Stimulated activated CD4-positive, alpha-beta T cell treated with anti-CD3 and anti-CD28 coated beads, Interleukin-1b, Interleukin-23, amount 100 ng/mL, for 4 hours (primary cell): ENCODE measurements around the gene ARHGAP15.
"Not testable (repeated sequence)": the region's sequence is repeated elsewhere in the genome, so short reads cannot be mapped to it uniquely, and the experiment has no call there.

Experiments
- DNase-seq, 2 donors: peaks; one replicate each; pipeline ENCODE4 v3.0.0-alpha.2; 2020; ENCODE audit warnings: low read depth in 2 of 2

The ARHGAP15 gene

DNA sequence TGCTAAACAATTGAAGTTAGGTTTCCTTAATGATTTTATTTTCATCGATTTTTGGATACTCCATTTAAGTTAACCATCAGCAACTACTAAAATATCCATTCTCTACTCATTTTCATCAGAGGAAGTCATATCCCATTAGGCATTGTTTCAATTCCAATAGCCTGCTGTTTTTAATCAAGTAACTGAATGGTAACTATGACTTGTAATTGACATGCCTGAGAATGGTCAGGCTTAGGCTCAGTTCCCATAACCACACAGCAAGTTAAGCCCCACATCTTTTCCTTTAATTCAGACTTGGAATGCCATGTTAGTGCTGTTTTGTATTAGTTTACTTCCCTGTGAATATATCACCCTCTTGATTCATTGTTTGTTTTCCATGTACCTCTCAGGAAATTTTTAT, 398.8 kb downstream of the ARHGAP15 start:
- DNase-seq = no peak

GRCh38 chr2:143529118-143529720, 400.0 kb downstream of the ARHGAP15 start:
- DNase-seq = no peak

DNA sequence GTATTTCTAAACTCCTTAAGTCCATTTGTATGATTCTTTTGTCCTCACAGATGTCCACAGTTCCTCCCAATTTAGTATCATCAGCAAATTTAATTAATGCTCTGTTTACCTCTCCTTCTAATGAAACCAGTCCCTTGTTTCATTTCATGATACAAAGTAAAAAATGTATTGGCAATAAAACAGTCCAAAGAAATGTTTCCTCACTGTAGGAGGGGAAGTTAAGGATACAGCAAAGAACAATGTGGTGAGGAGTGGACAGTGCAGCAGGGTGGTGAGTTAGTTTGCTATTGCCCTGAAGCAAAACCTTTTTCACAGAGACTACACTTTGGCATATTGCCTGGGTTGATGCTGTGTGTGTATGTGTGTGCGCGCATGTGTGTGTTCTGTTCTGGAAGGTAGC, 401.5 kb downstream of the ARHGAP15 start:
- no peak for DNase-seq

GRCh38 chr2:143532061-143532460, 402.8 kb downstream of the ARHGAP15 start:
- DNase-seq = no peak

GRCh38 chr2:143533846-143534245, 404.6 kb downstream of the ARHGAP15 start:
- DNase-seq = no peak

DNA sequence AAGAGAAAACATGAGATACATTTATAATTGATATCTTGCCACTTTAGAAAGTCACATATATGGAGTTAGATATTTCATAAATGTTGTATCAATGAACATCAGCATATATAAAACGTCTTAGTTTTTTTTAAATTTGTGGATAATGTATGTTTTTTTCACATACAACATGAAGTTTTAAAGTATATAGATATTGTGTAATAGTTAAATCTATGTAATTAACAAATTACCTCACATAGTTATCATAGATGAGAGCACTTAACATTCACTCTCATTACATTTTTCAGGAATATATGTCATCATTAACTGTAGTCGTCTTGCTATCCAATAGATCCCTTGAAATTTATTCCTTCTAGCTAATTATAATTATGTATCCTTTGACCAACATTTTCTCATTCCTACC, 406.6 kb downstream of the ARHGAP15 start:
- no peak for DNase-seq

GRCh38 chr2:143541899-143542298, 412.7 kb downstream of the ARHGAP15 start:
- not testable (repeated sequence) for DNase-seq

DNA sequence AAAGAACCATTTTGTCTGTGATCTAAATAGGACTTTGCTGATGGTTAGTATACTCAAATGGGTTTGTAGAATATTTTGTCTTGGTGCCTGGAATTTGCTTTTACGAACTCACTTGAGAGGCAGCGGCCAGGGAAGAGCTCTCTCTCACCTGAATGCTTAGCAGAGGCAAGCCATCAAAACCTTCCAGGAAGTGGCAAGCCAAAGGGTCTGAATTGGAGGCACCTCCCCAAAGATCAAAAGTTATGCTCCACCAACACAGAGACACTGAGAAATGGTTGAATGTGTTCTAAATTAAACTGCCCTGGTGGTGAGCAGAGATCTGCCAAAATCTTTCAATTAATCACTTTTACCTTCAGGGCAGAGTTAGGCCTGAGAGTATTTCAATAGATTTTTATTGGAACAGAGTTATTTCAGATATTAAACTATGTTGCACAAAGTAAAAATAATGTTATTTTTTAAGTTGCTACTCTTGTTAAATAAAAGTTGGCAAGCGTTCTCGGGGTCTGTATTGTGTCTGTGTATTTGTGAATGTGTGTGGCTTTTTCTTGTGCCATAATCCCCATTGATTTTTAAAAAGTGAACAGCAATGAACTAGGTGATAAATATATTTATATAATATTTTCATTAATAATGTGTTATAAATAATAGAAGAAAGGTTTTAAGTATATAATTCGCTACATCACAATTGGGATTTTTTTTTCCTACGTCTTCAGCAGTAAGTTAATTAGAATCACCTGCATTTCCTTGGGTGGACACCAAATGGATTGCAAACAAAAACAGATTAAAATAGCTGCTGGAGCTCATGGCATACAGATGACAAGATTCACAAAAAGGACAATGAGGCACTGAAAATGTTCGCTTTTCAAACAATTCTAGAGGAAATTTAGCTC, 416.1 kb downstream of the ARHGAP15 start:
- no peak for DNase-seq

GRCh38 chr2:143545949-143546255, 416.7 kb downstream of the ARHGAP15 start:
- DNase-seq = no peak

DNA sequence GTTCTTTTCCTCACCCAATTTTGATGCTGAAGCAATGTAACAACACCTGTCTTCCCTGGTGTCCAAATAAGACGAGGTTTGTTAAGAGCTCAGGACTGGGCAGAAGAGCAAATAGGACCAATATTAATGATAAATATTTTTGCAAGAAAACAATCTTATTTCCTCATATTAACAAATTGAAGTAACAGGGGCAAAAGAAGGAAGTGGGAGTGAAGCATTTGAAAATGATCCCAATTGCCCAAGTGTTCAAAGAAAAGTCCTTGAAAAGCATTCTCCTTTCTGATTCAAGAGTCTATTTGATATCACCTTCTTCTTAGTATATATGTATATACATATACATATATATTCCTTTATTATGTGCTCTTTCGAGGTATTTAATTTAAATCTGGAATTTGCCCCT, 418.8 kb downstream of the ARHGAP15 start:
- DNase-seq = no peak

DNA sequence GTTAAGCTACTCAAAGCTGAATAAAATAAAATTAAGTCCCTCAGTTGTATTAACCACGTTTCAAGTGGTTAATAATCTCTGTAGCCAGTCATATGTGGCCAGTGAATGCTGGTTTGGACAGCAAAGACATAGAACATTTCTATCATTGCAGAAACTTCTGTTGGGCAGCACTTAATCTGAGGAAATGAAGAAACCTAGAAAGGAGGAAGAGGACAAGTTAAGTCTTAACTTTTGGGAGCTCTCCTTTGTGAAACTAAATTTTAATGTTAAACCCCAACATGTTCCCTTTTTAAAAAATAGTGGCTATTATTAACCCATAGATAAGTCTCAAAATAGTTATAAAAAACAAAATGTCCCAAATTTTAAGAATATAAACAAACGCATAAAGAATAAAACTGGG, 421.3 kb downstream of the ARHGAP15 start:
- DNase-seq = no peak

DNA sequence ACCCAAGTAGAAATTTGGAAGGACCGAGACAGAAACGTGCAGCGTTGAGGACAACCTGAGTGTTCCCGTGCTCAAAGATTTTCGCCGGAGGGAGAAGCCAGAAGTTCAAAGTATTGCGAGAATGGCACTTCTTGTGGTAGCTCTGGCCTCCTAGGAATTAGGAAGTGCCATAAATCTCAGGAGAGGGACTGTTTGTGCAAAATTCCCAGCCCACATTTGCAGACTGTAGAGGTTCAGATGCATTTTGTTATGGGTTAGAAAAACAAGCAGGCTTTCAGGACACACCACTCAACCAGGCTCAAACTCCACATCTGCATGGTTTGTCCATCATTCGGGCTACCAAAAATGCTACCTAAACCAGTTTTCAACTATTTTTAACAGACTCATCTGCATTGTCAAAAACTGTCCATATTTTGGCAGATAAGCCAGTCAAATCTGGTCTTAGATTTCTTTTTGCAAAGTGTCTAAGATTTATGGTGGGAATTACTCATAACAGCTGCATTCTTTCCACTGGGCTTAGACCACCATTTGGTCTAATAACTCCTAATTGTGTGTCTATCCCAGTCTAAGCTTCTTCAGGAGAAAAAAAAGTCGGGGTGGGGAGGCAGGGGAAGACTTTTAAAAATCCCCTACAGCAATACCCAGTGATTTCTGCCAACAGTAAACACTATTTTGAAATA, 422.9 kb downstream of the ARHGAP15 start:
- no peak for DNase-seq

DNA sequence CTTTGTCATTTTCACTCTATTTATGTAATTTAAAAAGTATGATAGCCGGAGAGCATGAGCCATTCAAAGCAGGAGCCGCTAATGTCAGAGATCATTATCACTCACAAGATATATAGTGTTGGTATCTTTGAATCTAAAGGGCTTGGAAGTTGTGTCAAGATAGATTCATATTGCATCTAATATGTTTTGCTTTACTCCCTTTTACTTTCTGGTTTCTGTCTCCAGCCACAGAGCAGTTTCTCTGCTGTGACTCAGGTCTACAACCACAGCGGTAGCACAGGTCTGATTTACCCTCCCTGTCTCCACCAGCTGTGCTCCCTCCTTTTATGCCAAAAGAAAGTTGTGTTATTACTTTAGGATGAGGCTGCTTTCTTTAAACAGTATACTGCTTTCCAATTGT, 424.0 kb downstream of the ARHGAP15 start:
- DNase-seq = no peak

DNA sequence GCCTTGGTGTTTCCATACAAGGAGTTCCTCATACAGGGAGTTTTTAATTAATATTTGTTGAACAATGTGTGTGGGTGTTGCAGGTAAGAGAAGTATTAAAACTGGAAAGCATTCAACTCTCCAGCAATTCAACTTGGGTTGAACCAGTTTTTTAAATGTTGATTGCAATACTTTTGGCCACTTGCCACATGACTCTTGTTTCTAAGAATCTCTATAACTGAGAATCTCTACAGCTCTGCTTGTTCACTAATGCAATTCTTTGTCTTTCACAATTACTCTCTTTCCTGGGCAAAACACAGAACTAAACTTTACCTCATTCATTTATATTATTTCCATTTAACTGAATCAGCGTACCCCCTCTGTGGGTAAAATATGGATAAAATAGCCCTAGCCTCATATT, 429.4 kb downstream of the ARHGAP15 start:
- no peak for DNase-seq

DNA sequence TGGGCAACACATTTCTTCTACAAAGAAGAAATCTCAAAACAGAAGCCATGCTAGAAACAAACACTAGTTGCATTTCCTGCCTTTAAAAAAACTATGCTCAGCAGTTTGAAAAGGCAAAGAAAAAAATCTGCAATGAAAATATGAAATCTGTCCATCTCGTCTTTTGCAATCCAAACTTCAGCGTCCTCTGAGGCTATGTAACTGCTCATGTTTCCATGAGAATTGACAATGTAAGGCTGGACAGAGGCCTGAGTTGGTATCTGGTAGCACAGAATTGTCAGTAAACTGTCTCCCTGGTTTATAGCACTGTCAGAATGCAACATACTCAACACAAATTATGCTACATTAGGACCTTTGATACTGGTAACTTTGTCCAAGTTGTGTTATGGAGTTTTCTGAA, 429.9 kb downstream of the ARHGAP15 start:
- no peak for DNase-seq

DNA sequence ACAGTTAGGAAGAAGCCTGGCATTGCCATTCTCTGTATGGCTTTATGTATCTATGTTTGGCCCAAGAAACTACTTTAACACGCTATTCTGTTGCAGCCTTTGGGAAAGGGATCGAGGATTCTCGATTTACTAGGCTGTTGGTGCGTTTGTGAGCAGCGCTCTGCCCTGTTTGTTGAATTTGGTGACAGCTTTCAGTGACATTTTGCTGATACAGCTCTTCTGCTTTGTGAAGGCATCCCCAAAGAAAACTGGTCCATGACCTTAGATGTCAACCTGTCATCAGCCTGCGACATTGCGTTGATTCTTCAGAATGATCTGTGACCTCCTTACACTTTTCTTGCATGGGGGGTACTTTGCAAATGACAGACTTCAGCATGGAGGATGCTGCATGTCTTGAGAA, 431.5 kb downstream of the ARHGAP15 start:
- DNase-seq = no peak

DNA sequence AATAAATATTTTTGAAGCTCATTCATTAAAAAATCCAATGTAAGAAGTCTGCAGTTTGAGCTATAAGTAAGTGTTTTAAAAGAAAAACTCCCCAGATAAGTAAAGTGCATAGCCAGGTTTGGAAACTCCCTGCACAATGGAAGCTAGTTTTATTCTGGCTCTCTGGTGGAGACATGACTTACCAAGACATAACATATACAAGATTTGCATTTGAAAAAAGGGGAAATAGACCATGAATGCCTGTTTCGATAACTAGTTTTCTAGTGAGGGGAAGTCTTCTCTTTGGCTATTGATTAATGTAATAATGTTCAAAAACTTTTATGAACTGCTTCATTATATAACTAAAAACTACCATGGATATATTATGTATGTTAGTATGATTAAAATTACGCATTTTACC, 435.2 kb downstream of the ARHGAP15 start:
- no peak for DNase-seq

DNA sequence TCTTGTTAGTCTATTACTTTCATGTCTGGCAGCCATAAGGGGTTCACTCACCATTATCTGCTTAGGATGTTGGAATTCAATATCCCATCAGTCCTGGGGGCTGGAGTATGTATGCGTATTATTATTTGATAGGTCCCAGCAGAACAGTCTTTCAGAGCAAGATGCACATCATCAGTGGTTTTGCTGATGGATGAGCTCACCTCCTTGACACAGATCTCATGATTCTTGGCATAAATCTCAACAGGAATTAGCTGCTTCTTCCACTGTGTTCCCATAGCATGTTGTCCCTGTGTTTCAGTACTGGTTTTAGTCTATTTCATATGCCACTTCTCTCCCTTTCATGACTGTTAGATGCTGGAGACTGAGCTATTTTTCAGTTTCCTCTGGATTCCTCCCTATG, 442.5 kb downstream of the ARHGAP15 start:
- DNase-seq = no peak

- DNase-seq = no peak
Observed at GRCh38 chr2:143572421-143572820, 443.2 kb downstream of the ARHGAP15 start.

GRCh38 chr2:143574069-143574468, 444.9 kb downstream of the ARHGAP15 start:
- DNase-seq = no peak

- DNase-seq = no peak
Observed at GRCh38 chr2:143575340-143575739, 446.1 kb downstream of the ARHGAP15 start.

DNA sequence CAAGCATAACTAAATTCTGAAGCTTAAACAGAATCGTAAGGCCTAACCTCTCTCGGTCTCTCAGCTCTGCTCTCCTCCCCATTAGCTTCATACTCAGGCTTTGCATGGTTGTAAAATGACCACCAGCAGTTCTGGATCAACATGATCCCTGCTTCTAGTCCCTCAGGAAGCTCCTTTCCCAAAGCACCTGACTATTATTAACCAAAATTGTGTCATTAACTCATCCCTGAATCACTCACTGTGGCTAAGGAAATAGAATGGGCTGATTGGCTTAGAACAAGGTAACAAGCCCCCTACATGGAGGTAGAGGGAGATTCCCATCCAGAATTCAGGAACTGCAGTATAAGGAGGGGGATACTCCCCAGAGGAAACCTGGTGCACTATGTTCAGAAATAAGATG, 448.3 kb downstream of the ARHGAP15 start:
- DNase-seq = no peak

DNA sequence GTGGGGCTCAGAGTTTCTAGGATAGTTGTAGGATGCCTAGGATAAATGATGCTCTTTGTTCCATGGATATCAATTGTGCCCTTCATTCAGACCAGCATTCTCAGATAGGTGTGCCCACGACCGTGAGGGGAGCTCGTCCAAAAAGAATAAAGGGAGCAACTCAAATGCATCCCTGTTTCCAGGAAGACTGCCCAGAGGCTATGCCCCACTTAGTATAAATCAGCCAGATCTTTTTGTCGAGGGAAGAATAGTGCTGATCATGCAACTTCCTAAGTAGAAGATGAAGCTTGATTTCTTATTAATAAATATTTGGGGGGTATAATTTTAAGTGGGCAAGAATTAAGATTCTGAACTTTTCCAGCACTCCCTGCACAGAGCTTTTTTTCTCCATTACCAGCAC, 450.2 kb downstream of the ARHGAP15 start:
- no peak for DNase-seq
